SK-N-SH treated with all-trans-retinoic acid at 6 μM for 48 hours (cell line): Measurements from ENCODE around the gene NXPE1.

Experiments
- ARNTL ChIP-seq: fragments of 450-650 bp; formaldehyde crosslinking; IDR thresholded peaks from 2 replicates; pipeline ENCODE4 v1.5.0; 2020; ENCODE audit warnings: low read depth, mild to moderate bottlenecking, moderate library complexity, borderline replicate concordance
- GLIS3 ChIP-seq: fragments of 250-450 bp; sonication (Bioruptor Pico); IDR thresholded peaks from 2 replicates; pipeline ENCODE4 v1.5.0; 2020; ENCODE audit warnings: mild to moderate bottlenecking, moderate library complexity
- ISL1 ChIP-seq: fragments of 250-450 bp; sonication (Bioruptor Pico); IDR thresholded peaks from 2 replicates; pipeline ENCODE4 v2.1.2; 2022; ENCODE audit warnings: mild to moderate bottlenecking, moderate library complexity
- OSR1 ChIP-seq: fragments of 250-450 bp; sonication (Bioruptor Pico); IDR thresholded peaks from 2 replicates; pipeline ENCODE4 v1.8.0; 2022; ENCODE audit warnings: moderate library complexity, mild to moderate bottlenecking, inconsistent platforms
- PPARA ChIP-seq: fragments of 250-450 bp; sonication (Bioruptor Pico); IDR thresholded peaks from 2 replicates; pipeline ENCODE4 v1.5.0; 2020; ENCODE audit warnings: mild to moderate bottlenecking, borderline replicate concordance

GRCh38 chr11:114566276-114566675 lies 6.6 kb upstream of the NXPE1 start:
- no peak for TF ChIP-seq GLIS3 (CRISPR knock-in tag)
- TF ChIP-seq ARNTL: no peak
- TF ChIP-seq PPARA: no peak
- TF ChIP-seq ISL1 (CRISPR knock-in tag): no peak
- TF ChIP-seq OSR1: no peak
